SK-N-SH (cell line): ENCODE data around the gene C11orf52. TPM values are rescaled to one million over a fixed set of nuclear protein-coding genes. Genes with fewer than 3 reads are reported as not detected.

ENCODE experiments used
- CTCF ChIA-PET: fragments of 300-600, 350-600 bp; formaldehyde crosslinking; extraction: SDS; loops from one replicate; lab custom pipeline; 2021; lab: Yijun Ruan, JAX
- POLR2A ChIA-PET: fragments of 350-600 bp; sonication (Branson Sonifier 250); formaldehyde crosslinking; extraction: SDS; loops from one replicate; lab custom pipeline; 2020; ENCODE audit warnings: antibody characterized with exemption, inconsistent platforms; lab: Yijun Ruan, JAX
- DNase-seq: peaks from one replicate; pipeline ENCODE4 v3.0.0; 2012
- H2AFZ ChIP-seq: fragments of 200-600 bp; sonication (generic); 2 replicates; pipeline ENCODE4 v1.8.1; 2016; ENCODE audit warnings: antibody characterized with exemption, mild to moderate bottlenecking, low read depth
- H3F3A ChIP-seq: fragments of 200-600 bp; sonication (generic); replicated peaks from 2 replicates; pipeline ENCODE3; 2016; ENCODE audit warnings: antibody characterized with exemption, mild to moderate bottlenecking; ENCODE audit not compliant: insufficient read depth
- H3K27ac ChIP-seq, 2 experiments: fragments of 200-500 bp in 1 of 2; fragments of 200-600 bp in 1 of 2; sonication (Bioruptor generic) in 1 of 2; sonication (generic), shearing (Covaris generic) in 1 of 2; 2 replicates each; pipeline versions ENCODE4 v1.5.1 to v1.6.1; 2014 to 2016; ENCODE audit warnings: low read depth in 2 of 2, inconsistent platforms in 1 of 2, low read length in 1 of 2, mild to moderate bottlenecking in 1 of 2, mixed read lengths in 1 of 2
- H3K27me3 ChIP-seq: fragments of 200-600 bp; sonication (generic), shearing (Covaris generic); 2 replicates; pipeline ENCODE4 v1.6.1; 2016; ENCODE audit warnings: mixed run types; ENCODE audit not compliant: insufficient read depth
- H3K36me3 ChIP-seq, 2 experiments: fragments of 200-500 bp in 1 of 2; fragments of 200-600 bp in 1 of 2; sonication (Bioruptor generic) in 1 of 2; sonication (generic) in 1 of 2; replicated peaks in 1 of 2; 2 replicates each; pipeline versions ENCODE3 to v1.5.1; 2014 to 2016; ENCODE audit warnings: low read length in 1 of 2, mild to moderate bottlenecking in 1 of 2; ENCODE audit not compliant: insufficient read depth in 2 of 2, control insufficient read depth in 1 of 2
- H3K4me1 ChIP-seq, 2 experiments: fragments of 200-500 bp in 1 of 2; fragments of 200-600 bp in 1 of 2; sonication (Bioruptor generic) in 1 of 2; sonication (generic), shearing (Covaris generic) in 1 of 2; 2 replicates each; pipeline versions ENCODE4 v1.5.1 to v1.6.1; 2014 to 2016; ENCODE audit warnings: low read depth in 1 of 2, low read length in 1 of 2, mixed run types in 1 of 2; ENCODE audit not compliant: insufficient read depth in 2 of 2, control insufficient read depth in 1 of 2
- H3K4me2 ChIP-seq: fragments of 200-600 bp; sonication (generic), shearing (Covaris generic); 2 replicates; pipeline ENCODE4 v1.6.1; 2017; ENCODE audit warnings: mixed run types
- H3K4me3 ChIP-seq, 2 experiments: fragments of 200-500 bp in 1 of 2; fragments of 200-600 bp in 1 of 2; sonication (Bioruptor generic) in 1 of 2; sonication (generic), shearing (Covaris generic) in 1 of 2; 2 replicates each; pipeline versions ENCODE4 v1.5.1 to v1.8.1; 2014 to 2016; ENCODE audit warnings: low read depth in 2 of 2, inconsistent platforms in 1 of 2, low read length in 1 of 2, mild to moderate bottlenecking in 1 of 2, mixed read lengths in 1 of 2, moderate library complexity in 1 of 2
- H3K79me2 ChIP-seq: fragments of 200-600 bp; sonication (generic); 2 replicates; pipeline ENCODE4 v1.8.1; 2017; ENCODE audit warnings: mild to moderate bottlenecking; ENCODE audit not compliant: insufficient read depth
- H3K9ac ChIP-seq: fragments of 200-600 bp; sonication (generic); 2 replicates; pipeline ENCODE4 v1.6.1; 2017; ENCODE audit warnings: mixed run types
- H3K9me2 ChIP-seq: fragments of 200-600 bp; sonication (generic); 2 replicates; pipeline ENCODE4 v1.6.1; 2017; ENCODE audit warnings: mixed run types
- H3K9me3 ChIP-seq: fragments of 200-600 bp; sonication (generic); 2 replicates; pipeline ENCODE4 v1.6.1; 2017; ENCODE audit warnings: mixed run types, mild to moderate bottlenecking, moderate library complexity
- H4K20me1 ChIP-seq: fragments of 200-600 bp; sonication (generic); 2 replicates; pipeline ENCODE4 v1.6.1; 2017; ENCODE audit warnings: mild to moderate bottlenecking, mixed run types; ENCODE audit not compliant: insufficient read depth
- CHD2 ChIP-seq: fragments of 150-350 bp; IDR thresholded peaks from 2 replicates; pipeline ENCODE4 v1.6.1; 2018; ENCODE audit warnings: low read length; ENCODE audit not compliant: partially characterized antibody
- ELF1 ChIP-seq: IDR thresholded peaks from 2 replicates; pipeline ENCODE4 v1.4.0; 2012
- EZH2phosphoT487 ChIP-seq: fragments of 200-600 bp; sonication (generic); IDR thresholded peaks from 2 replicates; pipeline ENCODE4 v1.6.1; 2017; ENCODE audit warnings: low read depth, mixed run types, mild to moderate bottlenecking, antibody characterized with exemption, moderate library complexity, borderline replicate concordance
- FOXJ3 ChIP-seq: sonication (generic); formaldehyde crosslinking; IDR thresholded peaks from 2 replicates; pipeline ENCODE4 v1.5.1; 2020; ENCODE audit warnings: mild to moderate bottlenecking, missing genetic modification reagents
- GATA2 ChIP-seq: sonication (generic); formaldehyde crosslinking; IDR thresholded peaks from 2 replicates; pipeline ENCODE4 v1.5.0; 2020; ENCODE audit warnings: mild to moderate bottlenecking, missing genetic modification reagents
- MEF2A ChIP-seq: IDR thresholded peaks from 2 replicates; pipeline ENCODE4 v1.4.0; 2012; ENCODE audit warnings: low read depth, borderline replicate concordance
- NFIC ChIP-seq: IDR thresholded peaks from 2 replicates; pipeline ENCODE4 v1.4.0; 2012; ENCODE audit warnings: borderline replicate concordance
- NRF1 ChIP-seq: IDR thresholded peaks from 2 replicates; pipeline ENCODE4 v1.6.1; 2012; ENCODE audit warnings: low read depth, mild to moderate bottlenecking, low read length
- POLR2AphosphoS5 ChIP-seq: IDR thresholded peaks from 2 replicates; pipeline ENCODE4 v1.6.1; 2012; ENCODE audit warnings: low read depth, low read length
- RAD21 ChIP-seq: IDR thresholded peaks from 2 replicates; pipeline ENCODE4 v1.6.1; 2012; ENCODE audit warnings: mild to moderate bottlenecking, low read length
- RCOR1 ChIP-seq: fragments of 150-350 bp; IDR thresholded peaks from 2 replicates; pipeline ENCODE4 v1.6.1; 2017; ENCODE audit warnings: antibody characterized with exemption, low read length
- RFX5 ChIP-seq: IDR thresholded peaks from 2 replicates; pipeline ENCODE4 v1.6.1; 2012; ENCODE audit warnings: mild to moderate bottlenecking, improper control_type of control experiment, low read length
- SIN3A ChIP-seq: IDR thresholded peaks from 2 replicates; pipeline ENCODE4 v1.6.1; 2012; ENCODE audit warnings: low read depth, mild to moderate bottlenecking, low read length, moderate library complexity, borderline replicate concordance
- TCF12 ChIP-seq: IDR thresholded peaks from 2 replicates; pipeline ENCODE4 v1.4.0; 2012
- USF2 ChIP-seq: fragments of 150-350 bp; IDR thresholded peaks from 2 replicates; pipeline ENCODE4 v1.6.1; 2017; ENCODE audit warnings: antibody characterized with exemption, low read length, low read depth, borderline replicate concordance
- YY1 ChIP-seq: IDR thresholded peaks from 2 replicates; pipeline ENCODE4 v1.4.0; 2012; ENCODE audit warnings: low read depth, mild to moderate bottlenecking
- ZBTB33 ChIP-seq: IDR thresholded peaks from 2 replicates; pipeline ENCODE4 v1.4.0; 2012; ENCODE audit warnings: low read depth, borderline replicate concordance
- WGBS: methylation state at CpG from one replicate; pipeline ENCODE4 v1.1.6; 2017; ENCODE audit warnings: low lambda C conversion rate; 5-methylcytosine and 5-hydroxymethylcytosine counted together
- polyA plus RNA-seq, 3 experiments: library from polyadenylated mRNA; depleted of rRNA; stranded (reverse); fragments of >200 nt; gene quantifications; 2 replicates each; pipeline ENCODE4 v1.2.3, GENCODE V29; 2012
- TF ChIP-seq, protein P1 (sequence below): IDR thresholded peaks from 2 replicates; pipeline ENCODE4 v1.4.0; 2012; ENCODE audit warnings: low read depth, borderline replicate concordance
- TF ChIP-seq, protein P2 (sequence below): fragments of 200-600 bp; sonication (generic); IDR thresholded peaks from 2 replicates; pipeline ENCODE4 v1.6.1; 2017; ENCODE audit warnings: antibody characterized with exemption, mild to moderate bottlenecking, moderate library complexity
- TF ChIP-seq, protein P3 (sequence below): IDR thresholded peaks from 2 replicates; pipeline ENCODE4 v1.4.0; 2012; ENCODE audit warnings: low read depth

The C11orf52 gene
- polyA plus RNA-seq, 1 of the 3 experiments (the other 2 are of a cell fraction), result not detected

GRCh38 chr11:111951565-111951964 is 32.9 kb downstream of the C11orf52 start (continued):
- TF ChIP-seq RFX5, result no peak

DNA sequence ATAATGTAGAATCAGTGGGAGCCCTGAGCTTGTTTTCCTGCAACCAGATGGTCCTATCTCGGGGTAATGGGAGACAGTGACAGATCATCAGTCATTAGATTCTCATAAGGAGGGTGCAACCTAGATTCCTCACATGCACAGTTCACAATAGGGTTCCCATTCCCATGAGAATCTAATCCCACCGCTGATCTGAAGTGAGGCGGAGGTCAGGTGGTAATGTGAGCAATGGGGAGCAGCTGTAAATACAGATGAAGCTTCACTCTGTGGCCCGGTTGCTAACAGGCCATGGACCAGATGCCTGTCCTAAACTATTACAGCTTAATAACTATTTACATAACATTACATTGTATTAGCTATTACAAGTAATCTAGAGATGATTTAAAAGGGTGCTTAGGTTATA is 35.4 kb downstream of the C11orf52 start:
- TF ChIP-seq TCF12, result no peak
- TF ChIP-seq NRF1, result no peak
- no peak for TF ChIP-seq NFIC
- H3K9ac ChIP-seq, result no peak overlapping the region

GRCh38 chr11:111957663-111958444 is 39.1 kb downstream of the C11orf52 start:
- Histone ChIP-seq H3K27me3 (no peaks in the 10 kb centered on the region), H3K4me1 (no peaks in the 10 kb centered on the region), H3K4me2 (no peak overlapping the region), H3F3A (no peaks in the 10 kb centered on the region), H4K20me1 (no peaks in the 10 kb centered on the region), H3K4me3 (no peak overlapping the region), H2AFZ (no peak overlapping the region), H3K9me2 (no peaks in the 10 kb centered on the region)
- no peak for DNase-seq
- ChIA-PET CTCF (no interaction called here), POLR2A (no interaction called here)
- TF ChIP-seq POLR2AphosphoS5 (no peak), TCF12 (no peak), EZH2phosphoT487 (no peak), FOXJ3 (CRISPR knock-in tag) (no peak), GATA2 (CRISPR knock-in tag) (no peak), ZBTB33 (no peak), MEF2A (no peak), YY1 (no peak), USF2 (no peak), CHD2 (no peak), ELF1 (no peak), RAD21 (no peak), SIN3A (no peak), RCOR1 (no peak)
- TF ChIP-seq, protein P1, sequence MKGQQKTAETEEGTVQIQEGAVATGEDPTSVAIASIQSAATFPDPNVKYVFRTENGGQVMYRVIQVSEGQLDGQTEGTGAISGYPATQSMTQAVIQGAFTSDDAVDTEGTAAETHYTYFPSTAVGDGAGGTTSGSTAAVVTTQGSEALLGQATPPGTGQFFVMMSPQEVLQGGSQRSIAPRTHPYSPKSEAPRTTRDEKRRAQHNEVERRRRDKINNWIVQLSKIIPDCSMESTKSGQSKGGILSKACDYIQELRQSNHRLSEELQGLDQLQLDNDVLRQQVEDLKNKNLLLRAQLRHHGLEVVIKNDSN, result no peak
- TF ChIP-seq, protein P2, sequence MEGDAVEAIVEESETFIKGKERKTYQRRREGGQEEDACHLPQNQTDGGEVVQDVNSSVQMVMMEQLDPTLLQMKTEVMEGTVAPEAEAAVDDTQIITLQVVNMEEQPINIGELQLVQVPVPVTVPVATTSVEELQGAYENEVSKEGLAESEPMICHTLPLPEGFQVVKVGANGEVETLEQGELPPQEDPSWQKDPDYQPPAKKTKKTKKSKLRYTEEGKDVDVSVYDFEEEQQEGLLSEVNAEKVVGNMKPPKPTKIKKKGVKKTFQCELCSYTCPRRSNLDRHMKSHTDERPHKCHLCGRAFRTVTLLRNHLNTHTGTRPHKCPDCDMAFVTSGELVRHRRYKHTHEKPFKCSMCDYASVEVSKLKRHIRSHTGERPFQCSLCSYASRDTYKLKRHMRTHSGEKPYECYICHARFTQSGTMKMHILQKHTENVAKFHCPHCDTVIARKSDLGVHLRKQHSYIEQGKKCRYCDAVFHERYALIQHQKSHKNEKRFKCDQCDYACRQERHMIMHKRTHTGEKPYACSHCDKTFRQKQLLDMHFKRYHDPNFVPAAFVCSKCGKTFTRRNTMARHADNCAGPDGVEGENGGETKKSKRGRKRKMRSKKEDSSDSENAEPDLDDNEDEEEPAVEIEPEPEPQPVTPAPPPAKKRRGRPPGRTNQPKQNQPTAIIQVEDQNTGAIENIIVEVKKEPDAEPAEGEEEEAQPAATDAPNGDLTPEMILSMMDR, result no peak
- TF ChIP-seq, protein P3, sequence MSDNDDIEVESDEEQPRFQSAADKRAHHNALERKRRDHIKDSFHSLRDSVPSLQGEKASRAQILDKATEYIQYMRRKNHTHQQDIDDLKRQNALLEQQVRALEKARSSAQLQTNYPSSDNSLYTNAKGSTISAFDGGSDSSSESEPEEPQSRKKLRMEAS, result no peak
- TF ChIP-seq, all 33 proteins: peak for 0
- H3K79me2 ChIP-seq, result 0 out of 2 replicates have a peak, but pooled peaks cover 5% of the 10 kb centered on the region
- 92% methylated on average over 7 of the region's 12 CpGs for WGBS
- no peak overlapping the region for H3K9ac ChIP-seq
- H3K9me3 ChIP-seq, result no peaks in the 10 kb centered on the region
- no peaks in the 10 kb centered on the region for H3K36me3 ChIP-seq
- H3K27ac ChIP-seq, result no peak overlapping the region

More for the DNA sequence above, 35.4 kb downstream of the C11orf52 start:
- Histone ChIP-seq H3K4me1 (no peaks in the 10 kb centered on the region), H3K36me3 (peaks cover 0 to 5% of the 10 kb centered on the region in 2 experiments), H3K79me2 (peaks cover 17% of the 10 kb centered on the region; the same call in 1 of the 2 replicates), H3K9me2 (no peaks in the 10 kb centered on the region), H3K4me2 (no peak overlapping the region), H3K4me3 (no peak overlapping the region), H3K27ac (no peak overlapping the region), H3K27me3 (no peaks in the 10 kb centered on the region), H2AFZ (no peak overlapping the region), H4K20me1 (no peaks in the 10 kb centered on the region), H3F3A (no peaks in the 10 kb centered on the region), H3K9me3 (no peaks in the 10 kb centered on the region)
- CTCF ChIA-PET, result interaction anchor here (1.0 kb wide), 1 partner anchor 11 kb away, joined by 3 read pairs; no protein-coding TSS in a partner anchor
- WGBS, result 94% methylated on average over 4 of the region's 4 CpGs
- POLR2A ChIA-PET, result interaction anchor here (0.6 to 1.3 kb wide), 2 partner anchors 11 to 447 kb away, joined by 3 to 5 read pairs; no protein-coding TSS in a partner anchor
- DNase-seq, result no peak
